HG03159 (cell line): Measurements from ENCODE around the gene RTRAF.

Source experiments
- ATAC-seq: cut with Tn5 transposase; IDR thresholded peaks from one replicate; pipeline ENCODE4 v1.9.1; 2021; ENCODE audit warnings: mild to moderate bottlenecking, moderate library complexity; ENCODE audit not compliant: unreplicated experiment

The RTRAF gene

DNA sequence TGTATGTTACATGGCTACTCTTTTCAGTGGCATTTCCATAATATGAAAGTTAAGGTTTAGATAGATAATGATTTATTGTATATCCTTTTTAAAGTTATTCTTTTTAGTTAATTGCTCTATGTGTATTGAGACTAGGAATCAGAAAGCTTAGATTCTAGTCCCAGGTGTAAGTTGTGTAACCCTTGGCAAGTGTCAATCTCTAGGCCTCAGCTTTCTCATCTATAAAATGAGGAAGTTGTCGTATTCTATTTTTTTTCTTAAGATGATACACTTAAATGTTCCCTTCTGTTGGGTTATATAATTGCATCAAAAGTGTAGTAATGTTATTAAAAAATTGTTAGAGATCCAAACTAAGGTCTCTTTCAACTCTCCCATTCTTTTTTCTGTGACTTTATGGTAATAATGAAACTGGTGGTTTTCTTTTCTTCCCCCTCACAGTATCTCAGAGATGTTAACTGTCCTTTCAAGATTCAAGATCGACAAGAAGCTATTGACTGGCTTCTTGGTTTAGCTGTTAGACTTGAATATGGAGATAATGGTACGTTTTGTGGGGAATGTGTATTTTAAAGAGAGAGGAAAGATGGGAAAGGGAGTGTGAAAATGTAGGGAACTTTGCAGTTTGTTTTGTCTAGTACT is 4.1 kb downstream of the RTRAF start:
- no peak for ATAC-seq

DNA sequence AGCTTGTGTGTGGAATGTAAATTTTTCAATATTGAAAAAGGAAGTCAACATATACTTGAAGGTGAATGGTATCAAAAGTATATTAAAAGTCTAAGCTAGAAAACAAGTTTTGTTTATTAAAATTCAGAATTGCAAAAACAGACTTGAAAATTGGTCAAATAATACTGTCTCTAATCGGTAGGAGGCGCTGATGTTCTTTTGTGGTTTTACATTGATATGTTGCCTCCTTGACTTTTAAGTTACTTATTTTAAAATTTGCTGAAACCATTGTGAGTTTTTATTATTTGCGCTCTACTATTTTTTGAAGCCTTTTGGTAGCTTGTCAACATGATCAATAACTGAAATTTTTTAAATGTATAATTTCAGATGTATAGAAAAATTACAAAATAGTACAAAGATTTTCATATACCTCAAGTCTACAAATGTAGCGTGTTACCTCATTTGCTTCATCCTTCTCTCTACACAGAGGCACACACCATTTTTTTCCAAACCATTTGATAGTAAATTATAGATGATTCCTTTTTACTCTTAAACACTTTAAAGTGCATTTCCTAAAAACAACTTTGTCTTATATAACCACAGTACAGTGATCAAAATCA is 6.9 kb downstream of the RTRAF start:
- no peak for ATAC-seq

DNA sequence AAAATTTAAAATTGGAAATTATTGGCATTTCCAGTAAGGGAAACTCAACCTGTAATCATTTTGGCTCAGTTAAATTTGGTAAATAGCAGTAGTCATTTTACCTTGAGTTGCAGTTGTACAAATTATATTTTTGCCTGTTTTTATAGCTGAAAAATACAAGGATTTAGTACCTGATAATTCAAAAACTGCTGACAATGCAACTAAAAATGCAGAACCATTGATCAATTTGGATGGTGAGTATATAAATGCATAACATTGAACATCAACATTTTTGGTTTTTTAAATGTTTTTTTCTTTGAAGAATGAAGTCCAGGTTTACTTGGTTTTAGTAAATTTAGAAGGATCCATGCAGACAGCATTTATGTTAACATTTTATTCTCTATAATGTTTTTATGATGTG is 9.0 kb downstream of the RTRAF start:
- no peak for ATAC-seq

DNA sequence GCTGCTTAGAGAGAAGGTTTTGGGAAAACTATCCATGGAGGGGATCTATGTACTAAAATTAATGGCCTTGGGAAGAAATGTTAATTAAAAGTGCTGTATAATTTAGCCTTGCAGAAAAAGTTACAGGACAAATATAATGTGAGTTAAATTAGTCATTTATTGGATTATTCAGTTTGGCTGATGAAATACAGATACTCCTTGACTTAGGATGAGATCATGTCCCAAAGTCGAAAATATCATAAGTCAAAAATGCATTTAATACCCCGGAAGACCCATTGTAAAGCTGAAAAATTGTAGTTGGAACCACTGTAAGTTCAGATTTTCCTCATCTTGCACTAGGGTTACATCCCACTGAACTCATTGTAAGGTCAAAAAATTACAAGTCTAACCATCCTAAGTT is 9.7 kb downstream of the RTRAF start:
- ATAC-seq = no peak

DNA sequence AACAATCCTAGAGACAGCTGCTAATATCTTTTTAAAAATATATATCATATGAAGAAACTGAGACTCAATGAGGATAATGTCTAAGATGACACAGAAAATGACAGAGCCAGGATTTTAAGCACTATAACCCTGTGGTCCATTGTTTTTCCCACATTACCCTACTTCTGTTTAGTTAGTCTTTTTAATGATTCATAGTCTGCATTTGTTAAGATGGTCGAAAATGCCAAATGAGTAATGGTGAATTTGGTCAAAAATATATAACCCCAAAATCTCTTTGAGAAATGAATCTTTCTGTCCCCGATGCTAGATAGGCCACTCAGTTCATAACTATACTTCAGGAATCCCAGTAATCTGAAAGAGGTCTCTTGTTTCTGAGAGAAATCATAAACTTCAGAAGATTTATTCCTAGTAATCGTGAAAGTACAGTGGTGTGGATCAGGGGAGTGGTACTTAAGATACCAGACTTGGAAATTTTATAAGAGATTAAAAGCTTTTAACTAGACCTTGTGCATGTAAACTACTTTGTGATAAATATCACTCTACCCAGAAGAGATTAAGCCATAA is 10.8 kb downstream of the RTRAF start:
- no peak for ATAC-seq

DNA sequence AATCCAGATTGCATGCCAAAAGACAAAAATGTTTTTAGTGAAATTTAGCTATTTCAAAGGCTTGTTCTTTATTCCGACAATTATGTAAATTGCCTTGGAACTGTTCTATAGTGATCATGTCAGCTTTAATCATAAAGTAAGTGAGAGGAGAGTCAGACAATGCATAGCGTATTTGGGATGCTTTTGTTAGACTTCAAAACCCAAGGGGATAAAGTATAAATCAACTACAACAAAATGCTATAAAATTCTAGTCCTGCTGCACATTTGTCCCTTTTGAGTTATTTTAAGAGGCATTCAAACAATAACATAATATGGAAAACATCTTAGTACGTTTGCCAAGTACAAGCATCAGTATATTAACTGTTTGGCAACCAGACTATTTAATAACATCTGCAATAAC is 11.3 kb downstream of the RTRAF start:
- ATAC-seq = no peak

DNA sequence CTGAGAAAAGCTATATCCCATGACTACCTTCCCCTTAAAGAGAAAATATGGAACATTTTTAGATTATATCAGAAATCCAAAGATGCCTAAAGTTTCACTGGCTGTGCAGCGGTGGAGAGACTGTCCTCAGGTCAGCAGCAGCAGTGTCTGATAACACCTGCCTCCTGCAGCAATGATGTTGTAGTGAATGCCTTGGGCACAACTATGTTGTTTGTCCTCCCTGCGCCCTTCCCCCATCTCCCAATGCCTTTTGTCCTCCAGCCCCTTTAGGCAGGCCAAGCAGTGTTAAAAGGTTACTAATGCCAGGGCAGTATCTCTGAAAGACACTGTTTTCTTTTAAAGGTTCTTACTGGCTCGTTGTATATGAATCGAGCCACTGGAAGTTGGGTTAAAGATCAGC is 13.2 kb downstream of the RTRAF start:
- ATAC-seq = no peak

DNA sequence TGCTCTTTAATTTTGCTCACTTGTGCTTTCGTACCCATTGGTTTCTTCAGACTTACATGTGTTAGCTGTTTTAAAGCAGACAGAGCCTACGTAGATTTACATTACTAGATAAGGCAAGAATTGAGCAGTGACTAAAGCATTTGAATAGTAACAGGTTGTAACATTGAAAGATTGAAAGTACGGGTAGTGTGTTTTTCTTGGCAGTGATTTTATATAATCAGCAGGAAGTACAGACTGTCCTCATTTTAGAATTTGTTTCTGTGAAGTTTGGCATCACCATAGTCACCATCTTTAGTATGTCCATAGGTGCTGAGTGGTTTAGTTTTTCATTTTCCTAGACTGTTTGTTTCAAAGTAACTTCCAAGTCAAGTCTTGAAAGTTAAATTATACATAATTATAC is 14.0 kb downstream of the RTRAF start:
- ATAC-seq = no peak

DNA sequence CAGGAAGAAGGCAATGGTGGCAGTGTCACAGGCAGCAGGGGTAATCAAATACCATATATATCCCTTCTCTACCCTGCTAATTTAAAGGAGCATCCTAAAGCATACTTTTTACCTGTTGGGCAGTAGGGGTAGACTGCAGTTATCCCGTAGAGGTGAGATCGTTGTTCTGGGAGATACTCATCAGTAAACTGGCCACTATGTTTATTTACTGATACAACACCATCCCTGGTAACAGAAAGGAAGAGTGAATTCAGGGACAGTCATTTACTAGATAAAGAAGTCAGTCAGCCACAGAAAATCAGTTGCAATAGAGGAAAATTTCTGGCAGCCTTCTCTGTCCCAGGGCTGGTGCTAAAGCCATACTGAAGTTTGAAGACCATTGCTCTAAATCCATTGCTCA is 16.3 kb downstream of the RTRAF start:
- no peak for ATAC-seq

DNA sequence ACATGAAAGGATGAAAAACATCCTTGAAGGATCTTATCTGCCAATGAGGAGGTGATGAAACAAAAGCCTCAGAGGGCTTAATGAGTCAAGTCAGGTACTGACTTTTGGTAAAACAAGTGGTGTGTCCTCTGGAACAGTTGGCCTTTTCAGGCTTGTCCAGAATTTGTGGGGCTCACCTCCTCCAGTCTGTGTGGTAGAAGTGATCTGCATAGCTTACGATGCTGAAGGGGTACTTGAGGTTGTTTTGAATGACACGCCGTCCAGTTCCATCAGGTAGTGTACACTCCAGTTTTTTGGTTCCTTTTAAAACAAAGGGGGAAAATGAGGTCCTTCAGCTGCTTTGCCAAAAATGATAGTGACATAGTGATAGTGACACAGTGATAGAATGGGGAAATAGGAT is 17.0 kb downstream of the RTRAF start:
- no peak for ATAC-seq

DNA sequence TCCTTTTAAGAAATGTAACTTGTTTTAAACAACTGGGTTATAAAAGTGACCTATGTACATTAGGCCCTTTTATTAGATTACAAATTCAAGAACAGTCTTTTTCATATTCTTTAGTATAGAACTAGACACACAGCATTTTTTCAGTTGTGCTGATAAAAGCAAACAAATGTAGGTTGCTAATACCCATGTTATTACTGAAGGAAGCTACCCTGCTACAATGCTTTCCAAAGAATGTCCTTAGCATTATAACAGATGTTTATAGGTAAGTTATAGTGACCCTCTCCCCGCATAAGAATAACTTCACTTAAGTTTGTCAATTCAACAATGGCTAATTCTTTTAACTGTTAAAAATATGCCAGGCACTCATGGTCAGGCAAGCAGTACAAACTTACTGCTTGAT is 17.9 kb downstream of the RTRAF start:
- ATAC-seq = no peak

DNA sequence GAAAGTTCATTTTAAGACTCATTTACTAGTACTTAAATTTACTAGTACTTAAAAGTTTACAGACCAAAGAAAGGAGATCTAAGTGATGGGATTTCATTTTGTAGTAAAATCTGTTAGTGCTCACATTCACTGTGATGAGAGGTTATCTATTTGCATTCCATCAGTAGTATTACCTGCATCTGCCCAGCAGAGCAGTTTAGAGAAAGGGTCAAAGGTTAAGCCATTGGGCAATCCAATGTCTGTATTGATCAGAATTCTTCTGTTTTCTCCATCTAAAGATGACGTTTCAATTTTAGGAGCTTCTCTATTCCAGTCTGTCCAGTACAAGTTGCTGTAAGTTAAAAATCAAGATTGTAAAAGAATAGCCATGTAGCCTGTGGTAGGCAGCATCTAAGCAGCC is 18.3 kb downstream of the RTRAF start:
- ATAC-seq = no peak

DNA sequence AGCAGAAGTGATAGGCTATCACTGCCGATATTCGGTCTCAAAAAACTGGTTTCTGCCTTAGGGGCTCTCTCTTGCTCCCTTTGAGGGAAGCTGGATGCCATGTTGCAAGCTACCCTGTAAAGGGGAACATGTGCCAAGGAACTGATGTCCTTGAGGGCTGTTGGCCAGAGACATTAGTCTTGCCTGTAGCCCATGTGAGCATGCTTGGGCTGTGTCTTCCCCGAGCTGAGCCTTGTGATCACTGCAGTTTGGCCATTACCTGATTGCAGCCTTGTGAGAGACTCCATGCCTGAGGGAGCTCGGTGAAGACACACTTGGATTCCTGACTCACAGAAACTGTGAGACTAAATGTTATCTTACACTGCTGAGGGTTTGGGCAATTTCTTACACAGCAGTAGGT is 18.8 kb downstream of the RTRAF start:
- no peak for ATAC-seq

DNA sequence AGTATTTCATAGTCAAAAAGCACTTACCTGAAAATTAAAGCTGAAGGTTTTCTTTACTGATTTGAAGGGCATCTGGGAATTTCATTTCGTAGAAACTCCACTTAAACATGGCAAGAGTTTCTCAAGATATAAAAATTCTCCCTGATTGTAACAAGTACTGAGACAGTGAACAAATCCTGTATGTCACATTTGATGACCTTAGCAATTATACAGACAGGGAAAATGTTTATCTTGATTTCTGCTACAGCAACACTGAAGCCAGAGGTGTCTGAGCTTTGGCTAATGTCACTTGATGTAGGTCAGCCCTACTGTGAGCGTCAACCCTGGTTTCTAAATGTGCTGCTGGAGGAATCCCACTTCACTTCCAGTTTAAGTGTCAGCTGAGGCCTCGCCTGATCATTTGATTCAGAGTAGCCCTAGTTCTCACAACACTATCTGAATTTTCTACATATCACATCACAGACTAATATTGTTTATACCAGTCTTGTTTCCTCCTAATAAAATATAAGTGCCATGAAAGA is 20.9 kb downstream of the RTRAF start:
- ATAC-seq = no peak

DNA sequence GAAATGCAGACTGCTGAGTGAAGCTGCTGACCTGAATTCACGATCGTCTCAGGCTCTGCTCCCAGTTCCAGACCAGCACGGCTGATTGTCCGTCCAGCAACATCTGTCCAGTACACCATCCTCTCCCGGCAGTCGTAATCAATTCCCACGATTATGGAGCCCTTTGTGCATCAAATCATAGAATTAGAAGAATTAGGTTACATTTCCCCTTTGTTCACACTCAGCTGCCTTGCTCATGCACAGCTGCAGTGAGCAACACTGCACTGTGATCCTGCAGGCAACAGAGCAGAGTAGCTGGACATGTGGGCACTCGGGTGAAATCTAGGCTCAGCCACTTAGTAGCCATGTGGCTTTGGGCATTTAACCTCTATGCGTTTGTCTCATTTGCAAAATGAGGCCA is 22.2 kb downstream of the RTRAF start:
- no peak for ATAC-seq

DNA sequence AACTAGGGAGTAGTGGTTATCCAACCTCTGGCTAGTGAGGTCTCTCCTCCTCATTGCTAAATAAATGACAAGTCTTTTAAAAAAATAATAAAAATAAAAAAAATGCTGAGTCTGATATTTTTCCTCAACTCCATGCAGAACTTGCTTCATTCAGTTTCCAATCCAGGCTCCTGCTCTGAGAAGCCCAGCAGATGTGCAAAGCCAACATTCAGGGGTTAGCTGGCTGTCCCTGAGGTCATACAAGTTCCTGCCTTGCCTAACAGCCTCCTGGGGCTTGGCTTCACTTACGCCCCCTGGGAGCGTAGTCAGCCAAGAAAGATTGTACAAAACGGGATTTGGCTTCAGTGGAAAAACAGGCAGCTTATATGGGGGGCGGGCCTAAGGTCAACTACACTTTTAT is 23.3 kb downstream of the RTRAF start:
- no peak for ATAC-seq

DNA sequence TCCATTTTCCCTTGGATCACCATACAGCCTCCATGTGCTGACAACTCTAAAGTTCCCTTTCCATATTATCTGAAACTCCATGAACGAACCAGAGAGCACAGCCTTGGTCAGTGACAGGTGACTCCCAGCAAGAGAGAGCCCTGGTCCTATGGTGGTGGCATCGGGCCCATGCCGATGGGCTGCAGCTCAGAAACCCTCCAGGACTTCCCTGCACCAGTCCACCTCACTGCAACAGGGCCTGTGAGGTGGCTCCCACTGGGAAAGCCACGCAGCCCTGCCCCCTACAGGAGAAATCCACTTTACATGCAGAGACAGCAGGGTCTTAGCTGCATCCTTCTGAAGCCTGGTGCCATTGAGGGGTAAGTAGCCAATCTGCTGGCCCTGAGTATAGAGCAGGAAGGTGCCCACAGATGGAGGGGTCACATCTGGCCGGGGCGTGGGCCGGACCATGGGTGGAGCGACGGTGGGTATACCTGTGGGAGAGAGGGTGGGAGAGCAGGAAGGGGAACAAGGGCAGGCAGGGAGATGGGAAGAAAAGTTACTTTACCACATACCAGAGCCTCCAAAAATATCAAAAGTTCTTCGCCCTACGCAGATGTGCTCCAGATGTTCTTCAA is 24.7 kb downstream of the RTRAF start:
- no peak for ATAC-seq

DNA sequence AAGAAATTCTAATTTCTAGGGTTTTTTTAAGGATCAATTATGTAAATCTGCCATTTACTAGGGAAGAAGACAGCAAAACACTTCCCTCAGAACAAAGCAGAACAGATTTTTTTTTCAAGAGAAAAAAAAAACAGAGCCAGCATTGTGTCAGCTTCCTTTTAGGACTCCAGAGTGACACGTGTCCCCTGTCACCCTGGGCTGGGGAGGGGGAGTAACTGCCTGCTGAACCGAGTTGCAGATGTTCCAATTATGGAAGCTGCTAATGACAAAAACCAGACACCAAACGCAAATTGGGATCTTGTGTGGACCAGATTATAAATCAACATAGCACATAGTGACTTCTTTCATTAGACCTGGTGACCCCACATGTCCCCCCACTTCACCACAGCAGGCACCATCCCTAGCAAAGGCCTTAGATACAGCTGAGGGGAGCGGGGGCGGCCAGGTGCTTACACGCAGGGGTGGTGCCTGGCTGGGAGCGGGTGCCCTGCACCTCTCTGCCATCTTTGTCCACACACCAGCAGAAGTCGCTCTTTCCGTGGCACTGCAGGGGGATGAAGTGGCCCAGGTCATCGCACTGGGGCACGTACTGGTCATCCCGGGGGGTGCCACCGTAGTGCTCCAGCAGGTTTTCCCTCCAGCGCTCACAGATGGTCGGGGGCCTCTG is 25.4 kb downstream of the RTRAF start:
- no peak for ATAC-seq

DNA sequence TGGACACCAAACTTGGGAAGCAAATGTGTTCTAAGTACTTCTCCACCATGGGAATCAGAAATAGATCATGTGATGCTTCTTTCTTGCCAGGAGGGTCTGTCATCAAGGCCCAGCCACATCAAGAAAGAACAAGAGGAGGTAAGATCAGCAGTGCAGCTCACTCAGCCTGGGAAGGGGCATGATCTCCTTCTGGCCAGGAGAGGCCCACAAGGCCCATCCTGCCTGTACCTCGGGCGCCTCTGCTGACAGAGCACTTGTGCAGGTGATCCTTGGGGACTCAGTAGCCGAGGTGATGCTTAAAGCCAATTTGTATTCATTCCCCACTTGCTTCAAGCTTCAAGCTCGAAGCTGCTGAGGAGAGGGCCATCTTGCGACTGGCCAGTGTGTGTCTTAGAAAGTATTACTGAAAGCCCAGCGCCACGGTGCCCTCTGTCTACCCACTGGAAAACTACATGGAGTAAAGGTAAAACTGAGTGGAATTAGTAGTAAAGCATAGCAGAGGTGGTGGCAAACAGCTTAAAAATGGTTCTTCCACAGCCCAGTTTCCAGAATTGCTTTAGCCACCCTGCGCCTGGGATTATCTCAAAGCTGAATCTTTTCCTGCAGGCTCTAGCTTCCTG is 26.2 kb downstream of the RTRAF start:
- ATAC-seq = no peak

DNA sequence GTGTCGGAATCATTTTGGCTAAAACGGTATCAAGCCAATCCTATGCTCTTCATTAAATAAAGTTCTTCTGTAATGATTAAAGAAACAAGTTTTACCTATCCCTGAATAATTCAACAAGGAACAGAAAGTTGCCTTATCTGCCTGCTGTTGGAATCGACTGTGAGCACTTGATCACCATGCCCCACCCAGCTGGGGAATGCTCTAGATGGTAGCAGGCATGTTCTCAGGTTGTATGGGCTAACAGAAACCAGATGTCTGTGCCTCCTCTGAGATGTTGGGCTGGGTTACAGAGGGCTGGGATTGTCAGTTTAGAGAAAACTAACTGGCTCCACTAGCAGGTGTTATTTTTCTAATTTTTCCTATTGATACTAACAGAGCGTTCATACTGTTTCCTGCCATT is 28.9 kb downstream of the RTRAF start:
- ATAC-seq = no peak

DNA sequence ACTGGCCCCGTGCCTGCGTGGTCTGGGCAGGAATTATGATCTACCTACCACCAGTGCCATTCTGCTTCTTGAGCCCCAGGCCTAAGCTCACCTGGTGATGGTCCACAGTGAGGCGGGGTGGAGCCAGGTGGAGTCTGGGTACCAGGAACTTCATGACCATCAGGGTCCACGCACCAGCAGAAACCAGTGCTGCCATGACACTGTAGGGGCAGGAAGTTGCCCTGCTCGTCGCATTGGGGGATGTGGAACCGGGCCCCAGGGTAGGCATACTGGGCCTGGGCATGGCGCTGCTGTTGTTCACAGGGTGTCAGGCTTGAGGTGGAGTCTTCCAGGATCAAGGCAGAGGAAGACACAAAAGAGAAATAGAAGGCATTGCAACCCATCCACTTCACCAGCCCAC is 29.6 kb downstream of the RTRAF start:
- ATAC-seq = no peak
